Neural progenitor cell (in vitro differentiated cells): ENCODE measurements around the gene PSMA3.

Source experiments
- CTCF ChIP-seq: fragments of 200-600 bp; sonication (generic); IDR thresholded peaks from 2 replicates; pipeline ENCODE4 v1.5.1; 2017; ENCODE audit warnings: antibody characterized with exemption, mild to moderate bottlenecking
- EZH2 ChIP-seq: fragments of 200-600 bp; sonication (generic); IDR thresholded peaks from 2 replicates; pipeline ENCODE4 v1.6.1; 2017; ENCODE audit warnings: antibody characterized with exemption, mild to moderate bottlenecking, moderate library complexity

DNA sequence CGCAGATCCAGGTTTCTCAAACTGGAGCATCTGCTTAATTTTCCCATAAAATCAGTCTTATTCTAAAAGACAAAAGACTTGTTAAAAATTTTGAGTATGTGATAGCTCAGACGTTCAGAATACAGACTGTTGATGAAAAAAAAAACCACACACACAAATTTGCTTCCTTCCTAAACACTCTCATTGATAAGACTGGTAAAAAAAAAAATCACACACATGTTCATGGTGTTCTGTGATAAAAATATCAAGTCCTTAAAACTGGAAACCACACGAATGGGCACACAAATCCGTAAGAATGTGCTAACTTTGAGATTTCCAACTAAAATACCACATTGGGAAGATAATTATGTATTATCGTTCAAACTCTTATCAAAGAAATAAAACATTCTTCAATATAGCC, 47.0 kb downstream of the PSMA3 start:
- TF ChIP-seq CTCF (no peak), EZH2 (no peak)
